ENCODE measurements around the gene FGF19. TPM values are rescaled to one million over a fixed set of nuclear protein-coding genes. Genes with fewer than 3 reads are reported as not detected.

Gene FGF19
- total RNA-seq, 4 donors from 2014 or later = not detected

DNA sequence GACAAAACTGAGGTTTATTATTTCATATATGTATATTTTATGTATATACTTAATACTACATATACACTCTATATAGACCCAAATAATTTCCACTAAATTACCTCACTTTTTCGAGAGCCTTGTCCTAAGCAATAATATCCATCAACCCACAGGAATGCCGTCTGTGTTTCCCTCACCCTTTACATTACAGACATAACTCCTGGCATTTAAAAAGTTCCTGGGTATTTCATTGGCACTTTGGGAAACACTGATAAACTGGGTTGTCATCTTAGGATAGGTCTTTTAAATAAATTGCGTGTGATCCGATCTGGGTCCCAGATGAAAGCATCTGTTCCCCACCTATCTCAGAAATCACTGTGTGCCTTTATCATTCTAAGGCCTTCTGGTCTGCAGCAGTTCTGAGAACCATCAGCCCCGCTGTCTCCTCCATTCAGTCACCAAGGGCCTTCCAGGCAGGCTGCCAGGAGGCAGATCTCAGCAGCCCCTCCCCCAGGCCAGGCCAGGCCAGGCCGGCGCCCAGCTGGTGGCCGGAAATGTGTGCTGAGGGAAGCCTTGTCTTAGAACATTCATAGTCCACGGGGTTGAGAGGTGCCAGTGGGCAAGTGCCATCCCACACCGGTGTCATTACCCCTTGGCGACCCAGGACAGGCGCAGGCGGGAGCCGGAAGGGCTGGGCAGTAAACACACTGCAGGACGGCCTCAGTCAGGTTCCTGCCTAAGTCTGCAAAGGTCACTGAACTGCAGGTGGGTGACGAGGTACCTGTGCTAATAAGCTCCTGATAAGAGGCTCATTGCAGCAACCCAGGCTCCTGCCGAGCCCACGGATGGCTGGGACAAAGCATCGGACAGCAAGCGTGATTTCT lies 3.3 kb downstream of the FGF19 start:
- peaks cover 22 to 96% (median 26%) of the 10 kb centered on the region in 4 donors for H3K27me3 ChIP-seq
- intact Hi-C loops (cut with DNase I) = loop anchor here (10.0 kb wide), 1 partner anchor 184 kb away; no protein-coding TSS in a partner anchor
- 58% methylated on average over 10 of the region's 20 CpGs for WGBS, 2 donors
- peaks cover 9 to 39% (median 16%) of the 10 kb centered on the region in 3 donors for H3K4me1 ChIP-seq
- H3K4me3 ChIP-seq = no peak overlapping the region
- H3K9me3 ChIP-seq = no peaks in the 10 kb centered on the region
- no peak for TF ChIP-seq POLR2A (IDR thresholded peaks at IDR 0.05)
- TF ChIP-seq, protein P1, sequence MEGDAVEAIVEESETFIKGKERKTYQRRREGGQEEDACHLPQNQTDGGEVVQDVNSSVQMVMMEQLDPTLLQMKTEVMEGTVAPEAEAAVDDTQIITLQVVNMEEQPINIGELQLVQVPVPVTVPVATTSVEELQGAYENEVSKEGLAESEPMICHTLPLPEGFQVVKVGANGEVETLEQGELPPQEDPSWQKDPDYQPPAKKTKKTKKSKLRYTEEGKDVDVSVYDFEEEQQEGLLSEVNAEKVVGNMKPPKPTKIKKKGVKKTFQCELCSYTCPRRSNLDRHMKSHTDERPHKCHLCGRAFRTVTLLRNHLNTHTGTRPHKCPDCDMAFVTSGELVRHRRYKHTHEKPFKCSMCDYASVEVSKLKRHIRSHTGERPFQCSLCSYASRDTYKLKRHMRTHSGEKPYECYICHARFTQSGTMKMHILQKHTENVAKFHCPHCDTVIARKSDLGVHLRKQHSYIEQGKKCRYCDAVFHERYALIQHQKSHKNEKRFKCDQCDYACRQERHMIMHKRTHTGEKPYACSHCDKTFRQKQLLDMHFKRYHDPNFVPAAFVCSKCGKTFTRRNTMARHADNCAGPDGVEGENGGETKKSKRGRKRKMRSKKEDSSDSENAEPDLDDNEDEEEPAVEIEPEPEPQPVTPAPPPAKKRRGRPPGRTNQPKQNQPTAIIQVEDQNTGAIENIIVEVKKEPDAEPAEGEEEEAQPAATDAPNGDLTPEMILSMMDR (IDR thresholded peaks at IDR 0.05) = no peak
- DNase-seq = no peak
- no peaks in the 10 kb centered on the region for H3K36me3 ChIP-seq
- H3K27ac ChIP-seq = no peak overlapping the region

- 57 to 59% methylated on average over 4 to 13 of the region's 13 CpGs for WGBS, 2 donors
- intact Hi-C loops (cut with DNase I) = no loop called here
- no peak overlapping the region for H3K4me3 ChIP-seq
- no peaks in the 10 kb centered on the region for H3K9me3 ChIP-seq
- peaks cover 11 to 96% (median 20%) of the 10 kb centered on the region in 4 donors for H3K27me3 ChIP-seq
- H3K4me1 ChIP-seq = peaks cover 7 to 29% (median 10%) of the 10 kb centered on the region in 3 donors
- TF ChIP-seq, protein P1 (IDR thresholded peaks at IDR 0.05) = no peak
- no peak for TF ChIP-seq POLR2A (IDR thresholded peaks at IDR 0.05)
- no peak overlapping the region for H3K27ac ChIP-seq
- no peak for DNase-seq
- no peaks in the 10 kb centered on the region for H3K36me3 ChIP-seq
Observed at GRCh38 chr11:69699213-69699612, 4.6 kb downstream of the FGF19 start.

DNA sequence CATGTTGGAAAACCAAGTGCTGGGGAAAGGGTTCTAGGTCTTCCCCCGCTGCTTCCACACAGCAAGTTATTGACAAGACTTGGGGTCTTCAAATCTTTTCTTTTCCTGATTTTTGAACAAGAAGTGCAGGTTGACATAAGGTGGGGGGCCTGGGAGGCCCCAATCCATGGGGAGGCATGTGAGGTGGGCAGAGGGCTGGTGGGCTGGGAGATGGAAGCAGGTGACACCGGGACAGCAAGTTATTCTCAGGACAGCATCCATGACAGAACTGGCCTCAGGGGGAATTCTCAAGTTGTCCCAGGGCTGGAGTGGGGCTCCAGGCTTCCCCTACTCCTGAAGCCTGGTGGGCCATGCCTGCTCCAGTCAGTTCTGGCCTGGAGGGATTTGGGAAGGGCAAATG lies 5.5 kb downstream of the FGF19 start:
- H3K4me1 ChIP-seq = peaks cover 0 to 21% (median 2%) of the 10 kb centered on the region in 3 donors
- WGBS, 2 donors = 81 to 84% methylated on average over 1 to 2 of the region's 2 CpGs
- peaks cover 3 to 95% (median 13%) of the 10 kb centered on the region in 4 donors for H3K27me3 ChIP-seq
- intact Hi-C loops (cut with DNase I) = no loop called here
- TF ChIP-seq POLR2A (IDR thresholded peaks at IDR 0.05) = no peak
- TF ChIP-seq, protein P1 (IDR thresholded peaks at IDR 0.05) = no peak
- no peak overlapping the region for H3K4me3 ChIP-seq
- H3K9me3 ChIP-seq = no peaks in the 10 kb centered on the region
- no peak overlapping the region for H3K27ac ChIP-seq
- H3K36me3 ChIP-seq = no peaks in the 10 kb centered on the region
- DNase-seq = no peak

GRCh38 chr11:69697861-69698260 lies 6.0 kb downstream of the FGF19 start:
- no peak overlapping the region for H3K27ac ChIP-seq
- intact Hi-C loops (cut with DNase I) = no loop called here
- TF ChIP-seq, protein P1 (IDR thresholded peaks at IDR 0.05) = no peak
- H3K36me3 ChIP-seq = no peaks in the 10 kb centered on the region
- 76 to 82% methylated on average over 6 to 8 of the region's 10 CpGs for WGBS, 2 donors
- no peak overlapping the region for H3K4me3 ChIP-seq
- no peaks in the 10 kb centered on the region for H3K9me3 ChIP-seq
- DNase-seq = no peak
- peaks cover 0 to 16% (median 0%) of the 10 kb centered on the region in 3 donors for H3K4me1 ChIP-seq
- H3K27me3 ChIP-seq = peaks cover 0 to 93% (median 8%) of the 10 kb centered on the region in 4 donors

DNA sequence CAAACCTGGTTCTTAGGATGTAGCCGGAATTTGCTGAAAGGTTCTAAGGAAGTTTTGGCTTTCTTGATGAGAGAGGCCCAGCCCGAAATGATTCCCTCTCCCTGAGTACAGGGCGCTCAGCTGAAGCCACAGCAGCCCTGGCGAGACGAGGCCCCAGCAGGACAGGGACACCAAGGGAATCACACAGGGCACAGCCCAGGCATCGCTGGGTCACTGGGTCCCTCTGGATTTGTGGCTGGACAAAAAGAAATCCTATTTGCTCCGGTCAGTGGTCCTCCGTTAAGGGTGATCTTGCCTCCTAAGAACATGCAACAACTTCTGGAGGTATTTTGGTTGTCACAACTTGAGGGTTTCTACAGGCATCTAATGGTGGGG lies 6.4 kb downstream of the FGF19 start:
- no peak for TF ChIP-seq POLR2A (IDR thresholded peaks at IDR 0.05)
- TF ChIP-seq, protein P1 (IDR thresholded peaks at IDR 0.05) = no peak
- H3K4me3 ChIP-seq = no peak overlapping the region
- H3K36me3 ChIP-seq = no peaks in the 10 kb centered on the region
- H3K9me3 ChIP-seq = no peaks in the 10 kb centered on the region
- DNase-seq = no peak
- 40 to 82% methylated on average over 1 to 6 of the region's 8 CpGs for WGBS, 2 donors
- intact Hi-C loops (cut with DNase I) = no loop called here
- peaks cover 0 to 12% (median 0%) of the 10 kb centered on the region in 3 donors for H3K4me1 ChIP-seq
- H3K27ac ChIP-seq = no peak overlapping the region
- H3K27me3 ChIP-seq = peaks cover 0 to 93% (median 5%) of the 10 kb centered on the region in 4 donors
